Measurements from ENCODE around the gene STAT3. TPM values are rescaled to one million over a fixed set of nuclear protein-coding genes. Genes with fewer than 3 reads are reported as not detected.

The STAT3 gene
- total and polyA plus RNA-seq, 9 of the 15 experiments (the other 6 are each of a cell fraction or from before 2014, with no cell fraction given), result 90.0 to 179 (median 114) TPM

DNA sequence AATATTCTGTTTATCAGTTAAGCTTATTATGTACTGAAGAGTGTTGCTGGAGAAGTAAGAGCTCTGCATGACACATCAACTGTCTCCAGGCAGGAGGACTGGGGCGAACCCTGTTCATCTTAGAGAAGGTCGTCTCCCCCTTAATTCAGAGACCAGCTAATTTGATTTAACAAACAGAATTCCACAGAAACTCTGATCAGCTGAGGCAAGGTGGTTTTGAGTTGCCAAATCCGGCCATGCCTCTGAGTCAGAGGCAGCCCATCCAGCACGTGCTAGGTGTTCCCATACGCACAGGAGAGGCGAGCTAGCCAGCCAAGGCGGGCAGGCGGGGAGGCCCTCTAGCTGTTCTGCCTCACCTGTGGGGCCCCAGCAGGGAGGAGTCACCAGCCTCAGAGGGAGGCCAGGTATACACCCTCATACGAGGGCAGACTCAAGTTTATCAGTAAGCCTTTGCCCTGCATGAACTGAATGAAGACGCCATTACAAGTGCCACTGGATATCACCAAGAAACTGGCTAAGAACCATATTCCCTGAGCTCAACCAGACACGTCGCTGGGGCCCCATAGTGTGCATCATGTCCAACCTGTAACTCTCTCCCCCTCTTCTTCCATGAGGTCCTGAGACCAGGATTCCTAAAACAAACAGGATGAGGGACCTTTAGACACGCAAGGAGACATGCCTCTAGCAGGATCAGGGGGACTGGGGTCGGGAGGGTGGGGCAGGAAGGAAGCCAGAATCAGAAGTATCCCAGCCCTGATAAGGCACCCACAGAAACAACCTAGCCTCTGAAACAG lies 74.3 kb downstream of the STAT3 start (continued):
- TF ChIP-seq TEAD1 (CRISPR knock-in tag; IDR thresholded peaks at IDR 0.05) (no peak; a peak in 2 of 4 replicates), HSF4 (CRISPR knock-in tag; IDR thresholded peaks at IDR 0.05; ENCODE audit: borderline replicate concordance) (peak; percentile 83; the same call in 1 of the 2 replicates), TAF7 (tag; IDR thresholded peaks at IDR 0.05) (no peak; the same call in 1 of the 2 replicates), EZH2 (IDR thresholded peaks at IDR 0.05; ENCODE audit: borderline replicate concordance, low read depth, low read length) (no peak), ZNF165 (CRISPR knock-in tag; IDR thresholded peaks at IDR 0.05; ENCODE audit: borderline replicate concordance) (no peak), ZNF668 (CRISPR knock-in tag; IDR thresholded peaks at IDR 0.05) (peak; percentile 70; the same call in 1 of the 2 replicates), KAT8 (IDR thresholded peaks at IDR 0.05; ENCODE audit: low read depth) (no peak), XRCC4 (IDR thresholded peaks at IDR 0.05; ENCODE audit: extremely low read depth, insufficient read depth, insufficient read length) (no peak), ELF4 (CRISPR knock-in tag; IDR thresholded peaks at IDR 0.05) (no peak), TRIM24 (IDR thresholded peaks at IDR 0.05) (no peak), DNMT1 (IDR thresholded peaks at IDR 0.05) (no peak), PCBP2 (IDR thresholded peaks at IDR 0.05; ENCODE audit: low read depth, low read length, poor library complexity, severe bottlenecking) (no peak), NFIC (IDR thresholded peaks at IDR 0.05) (no peak), FOXA3 (CRISPR knock-in tag; conservative IDR thresholded peaks at IDR 0.05 in 1 of 2, IDR thresholded peaks at IDR 0.05 in 1 of 2) (no peak), ZNF197 (CRISPR knock-in tag; IDR thresholded peaks at IDR 0.05; ENCODE audit: low read depth) (peak; percentile 87; the same call in 1 of the 2 replicates), POLR2B (IDR thresholded peaks at IDR 0.05; ENCODE audit: low read depth, partially characterized antibody) (no peak), ZNF347 (CRISPR knock-in tag; IDR thresholded peaks at IDR 0.05; ENCODE audit: low read depth) (no peak), ILF3 (IDR thresholded peaks at IDR 0.05; ENCODE audit: borderline replicate concordance) (no peak), HMGN3 (IDR thresholded peaks at IDR 0.05; ENCODE audit: borderline replicate concordance, extremely low read depth, insufficient read length, low read depth, low read length) (no peak), NFATC3 (IDR thresholded peaks at IDR 0.05) (no peak), FIP1L1 (IDR thresholded peaks at IDR 0.05; ENCODE audit: low read depth, low read length, poor library complexity, severe bottlenecking) (no peak), U2AF2 (optimal IDR thresholded peaks at IDR 0.05; ENCODE audit: low read depth, low read length) (no peak)
- TF ChIP-seq, protein P1, sequence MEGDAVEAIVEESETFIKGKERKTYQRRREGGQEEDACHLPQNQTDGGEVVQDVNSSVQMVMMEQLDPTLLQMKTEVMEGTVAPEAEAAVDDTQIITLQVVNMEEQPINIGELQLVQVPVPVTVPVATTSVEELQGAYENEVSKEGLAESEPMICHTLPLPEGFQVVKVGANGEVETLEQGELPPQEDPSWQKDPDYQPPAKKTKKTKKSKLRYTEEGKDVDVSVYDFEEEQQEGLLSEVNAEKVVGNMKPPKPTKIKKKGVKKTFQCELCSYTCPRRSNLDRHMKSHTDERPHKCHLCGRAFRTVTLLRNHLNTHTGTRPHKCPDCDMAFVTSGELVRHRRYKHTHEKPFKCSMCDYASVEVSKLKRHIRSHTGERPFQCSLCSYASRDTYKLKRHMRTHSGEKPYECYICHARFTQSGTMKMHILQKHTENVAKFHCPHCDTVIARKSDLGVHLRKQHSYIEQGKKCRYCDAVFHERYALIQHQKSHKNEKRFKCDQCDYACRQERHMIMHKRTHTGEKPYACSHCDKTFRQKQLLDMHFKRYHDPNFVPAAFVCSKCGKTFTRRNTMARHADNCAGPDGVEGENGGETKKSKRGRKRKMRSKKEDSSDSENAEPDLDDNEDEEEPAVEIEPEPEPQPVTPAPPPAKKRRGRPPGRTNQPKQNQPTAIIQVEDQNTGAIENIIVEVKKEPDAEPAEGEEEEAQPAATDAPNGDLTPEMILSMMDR (IDR thresholded peaks at IDR 0.05 in 2 of 3, conservative IDR thresholded peaks at IDR 0.05 in 1 of 3; ENCODE audit: insufficient read depth in 2 of 3, low read depth in 1 of 3, low read length in 3 of 3), result no peak
- TF ChIP-seq, protein P2, sequence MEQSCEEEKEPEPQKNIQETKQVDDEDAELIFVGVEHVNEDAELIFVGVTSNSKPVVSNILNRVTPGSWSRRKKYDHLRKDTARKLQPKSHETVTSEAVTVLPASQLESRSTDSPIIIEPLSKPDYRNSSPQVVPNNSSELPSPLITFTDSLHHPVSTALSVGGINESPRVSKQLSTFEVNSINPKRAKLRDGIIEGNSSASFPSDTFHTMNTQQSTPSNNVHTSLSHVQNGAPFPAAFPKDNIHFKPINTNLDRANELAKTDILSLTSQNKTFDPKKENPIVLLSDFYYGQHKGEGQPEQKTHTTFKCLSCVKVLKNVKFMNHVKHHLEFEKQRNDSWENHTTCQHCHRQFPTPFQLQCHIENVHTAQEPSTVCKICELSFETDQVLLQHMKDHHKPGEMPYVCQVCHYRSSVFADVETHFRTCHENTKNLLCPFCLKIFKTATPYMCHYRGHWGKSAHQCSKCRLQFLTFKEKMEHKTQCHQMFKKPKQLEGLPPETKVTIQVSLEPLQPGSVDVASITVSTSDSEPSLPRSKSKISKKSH (CRISPR knock-in tag; IDR thresholded peaks at IDR 0.05), result no peak
